ENCODE data around the gene MT4.

The MT4 gene

DNA sequence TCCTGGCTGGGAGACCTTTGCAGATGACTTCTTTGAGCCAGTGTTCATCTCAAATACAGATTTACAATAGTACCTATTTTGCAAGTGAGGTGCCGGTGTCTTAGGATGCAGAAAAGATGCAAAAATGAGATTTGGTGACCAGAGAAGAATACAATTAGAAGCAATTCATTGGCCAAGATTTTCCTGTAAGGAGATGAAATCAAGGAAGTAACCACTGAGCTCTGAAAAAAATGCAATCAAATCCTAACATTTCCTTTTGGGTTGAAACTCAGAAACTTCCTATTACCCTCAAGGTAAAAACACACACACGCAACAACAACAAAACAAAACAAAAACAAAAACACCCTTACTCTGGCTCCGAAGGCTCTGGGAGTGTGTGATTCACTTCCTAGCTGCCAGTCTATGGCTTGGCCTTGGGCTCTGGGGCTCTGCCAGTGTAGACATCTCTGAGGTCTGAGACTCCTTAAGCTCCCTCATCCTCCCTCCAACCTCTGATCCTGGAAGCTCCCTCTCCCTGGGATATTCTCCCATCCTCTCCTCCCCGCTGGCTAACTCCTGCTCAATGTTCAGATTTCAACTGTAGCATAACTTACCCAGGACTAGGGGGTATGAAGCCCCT lies 16.8 kb upstream of the MT4 start:
- TF ChIP-seq, protein P1, sequence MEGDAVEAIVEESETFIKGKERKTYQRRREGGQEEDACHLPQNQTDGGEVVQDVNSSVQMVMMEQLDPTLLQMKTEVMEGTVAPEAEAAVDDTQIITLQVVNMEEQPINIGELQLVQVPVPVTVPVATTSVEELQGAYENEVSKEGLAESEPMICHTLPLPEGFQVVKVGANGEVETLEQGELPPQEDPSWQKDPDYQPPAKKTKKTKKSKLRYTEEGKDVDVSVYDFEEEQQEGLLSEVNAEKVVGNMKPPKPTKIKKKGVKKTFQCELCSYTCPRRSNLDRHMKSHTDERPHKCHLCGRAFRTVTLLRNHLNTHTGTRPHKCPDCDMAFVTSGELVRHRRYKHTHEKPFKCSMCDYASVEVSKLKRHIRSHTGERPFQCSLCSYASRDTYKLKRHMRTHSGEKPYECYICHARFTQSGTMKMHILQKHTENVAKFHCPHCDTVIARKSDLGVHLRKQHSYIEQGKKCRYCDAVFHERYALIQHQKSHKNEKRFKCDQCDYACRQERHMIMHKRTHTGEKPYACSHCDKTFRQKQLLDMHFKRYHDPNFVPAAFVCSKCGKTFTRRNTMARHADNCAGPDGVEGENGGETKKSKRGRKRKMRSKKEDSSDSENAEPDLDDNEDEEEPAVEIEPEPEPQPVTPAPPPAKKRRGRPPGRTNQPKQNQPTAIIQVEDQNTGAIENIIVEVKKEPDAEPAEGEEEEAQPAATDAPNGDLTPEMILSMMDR (IDR thresholded peaks at IDR 0.05; ENCODE audit: insufficient read depth, missing control alignments) = no peak
- DNase-seq (ENCODE audit: insufficient read length, low spot score) (no peak), FAIRE-seq (no peak)

DNA sequence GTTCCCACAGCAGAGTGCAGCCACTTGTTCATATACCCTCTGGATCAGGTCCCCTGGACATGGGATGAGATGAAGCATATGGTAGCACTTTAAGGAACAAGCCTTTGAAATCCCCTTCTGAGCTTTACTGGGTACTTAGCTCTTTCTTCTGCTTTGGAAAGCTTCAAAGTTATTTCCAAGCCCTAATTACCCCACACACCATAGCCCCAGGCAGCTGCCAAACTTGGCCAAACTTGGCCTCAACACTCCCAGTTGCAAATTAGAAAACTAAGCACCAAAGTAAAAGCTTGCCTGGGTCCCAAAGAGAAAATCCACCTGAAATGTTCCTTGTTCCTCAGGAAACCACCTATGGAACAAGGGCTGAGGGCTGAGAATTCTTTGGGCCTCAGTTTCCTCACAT lies 15.7 kb upstream of the MT4 start:
- FAIRE-seq (no peak), DNase-seq (ENCODE audit: insufficient read length, low spot score) (no peak)
- TF ChIP-seq, protein P1 (IDR thresholded peaks at IDR 0.05; ENCODE audit: insufficient read depth, missing control alignments) = no peak

DNA sequence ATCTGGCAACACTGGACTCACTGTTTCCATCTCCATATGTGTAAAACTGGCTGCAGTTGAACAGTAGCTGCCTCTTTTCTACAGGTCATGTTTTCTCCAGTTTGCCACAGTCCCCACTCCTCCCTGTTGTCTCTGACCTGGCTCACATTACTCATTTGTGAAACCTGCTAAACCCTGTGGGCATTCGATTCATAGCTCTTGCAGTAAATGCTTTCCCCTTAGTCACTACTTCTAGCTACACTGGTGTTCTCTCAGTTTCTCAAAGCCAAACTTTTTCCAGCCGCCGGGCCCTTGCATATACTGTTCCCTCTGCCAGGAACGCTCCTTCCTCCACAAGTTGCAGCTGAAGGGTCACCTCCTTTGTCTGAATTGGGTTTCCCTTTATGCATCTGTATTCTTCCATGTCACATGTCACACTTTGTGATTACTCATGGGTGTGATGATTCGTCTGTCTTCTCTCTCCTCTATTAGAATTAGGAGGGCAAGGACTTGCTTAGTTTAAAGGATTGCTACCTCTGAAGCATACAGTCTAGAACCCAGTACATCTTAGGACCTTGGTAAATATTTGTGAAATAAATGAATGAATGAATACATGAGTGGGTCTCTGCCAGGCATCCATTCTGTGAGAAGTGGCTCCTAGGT lies 15.0 kb upstream of the MT4 start:
- DNase-seq (ENCODE audit: insufficient read length, low spot score) = no peak
- TF ChIP-seq, protein P1 (IDR thresholded peaks at IDR 0.05; ENCODE audit: insufficient read depth, missing control alignments) = no peak
- FAIRE-seq = no peak

DNA sequence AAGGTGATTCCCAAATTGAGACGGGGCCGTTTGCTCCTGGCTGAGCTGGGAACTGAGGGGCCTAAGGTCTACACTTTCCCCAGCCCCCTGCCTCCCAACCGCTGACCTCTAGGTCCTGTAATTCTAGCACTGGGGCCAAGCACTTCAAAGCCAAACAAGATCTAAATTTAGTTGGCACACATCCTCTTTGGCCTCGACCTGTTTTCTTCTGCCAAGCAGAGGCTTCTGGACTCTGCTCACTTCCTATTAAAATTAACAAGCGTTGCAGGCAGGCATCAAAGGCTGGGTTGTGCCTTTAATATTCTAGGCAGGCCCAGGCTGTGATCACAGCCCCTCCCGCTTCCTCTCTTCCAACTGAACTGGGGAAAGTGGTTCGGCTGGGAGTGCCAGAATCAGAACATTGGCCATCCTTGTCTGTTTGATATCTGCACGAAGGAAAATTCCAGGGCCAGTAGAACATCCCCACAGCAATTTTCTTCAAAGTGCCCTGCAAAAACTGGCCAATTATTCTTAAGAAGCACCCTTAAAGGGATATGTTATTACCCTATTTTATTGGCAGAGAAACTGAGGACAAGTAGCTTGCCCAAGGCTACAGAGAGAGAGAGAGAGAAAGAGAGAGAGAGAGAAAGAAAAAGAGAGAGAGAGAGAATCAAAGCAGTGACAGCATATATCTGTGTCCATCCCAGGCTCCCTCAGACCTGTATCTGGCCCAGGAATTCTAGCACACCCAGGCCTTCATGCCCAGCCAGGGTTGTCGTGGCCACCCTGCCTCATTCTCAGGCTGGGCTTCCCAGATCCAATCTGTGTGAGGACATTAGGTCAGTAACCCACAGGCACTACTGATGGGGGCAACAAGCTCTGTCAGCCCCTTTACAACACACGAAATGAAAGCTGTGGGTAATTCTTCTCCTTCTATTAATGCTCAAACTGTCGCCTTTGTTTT lies 12.8 kb upstream of the MT4 start:
- TF ChIP-seq, protein P1 (IDR thresholded peaks at IDR 0.05; ENCODE audit: insufficient read depth, missing control alignments) = no peak
- FAIRE-seq (no peak), DNase-seq (ENCODE audit: insufficient read length, low spot score) (no peak)

DNA sequence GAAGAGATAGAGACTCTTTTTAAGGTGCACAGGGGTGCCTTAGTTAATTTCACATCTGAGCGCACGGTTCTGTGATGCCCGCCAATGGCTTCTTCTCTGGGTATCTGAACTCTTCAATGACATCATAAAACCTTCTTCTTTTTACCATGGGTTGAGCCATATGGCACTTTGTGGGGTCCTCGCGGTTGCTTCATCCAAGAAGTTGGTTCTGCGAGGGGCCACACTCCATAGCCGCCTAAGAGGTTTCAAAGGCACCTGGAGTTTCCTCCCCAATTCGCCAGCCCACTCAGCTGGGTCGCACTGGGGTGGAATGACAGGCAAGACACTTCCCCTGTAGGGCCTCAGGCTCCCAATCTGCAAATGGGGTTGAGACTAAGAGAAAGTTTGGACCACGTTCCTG lies 10.4 kb upstream of the MT4 start:
- TF ChIP-seq, protein P1 (IDR thresholded peaks at IDR 0.05; ENCODE audit: insufficient read depth, missing control alignments) = no peak
- FAIRE-seq (no peak), DNase-seq (ENCODE audit: insufficient read length, low spot score) (no peak)

DNA sequence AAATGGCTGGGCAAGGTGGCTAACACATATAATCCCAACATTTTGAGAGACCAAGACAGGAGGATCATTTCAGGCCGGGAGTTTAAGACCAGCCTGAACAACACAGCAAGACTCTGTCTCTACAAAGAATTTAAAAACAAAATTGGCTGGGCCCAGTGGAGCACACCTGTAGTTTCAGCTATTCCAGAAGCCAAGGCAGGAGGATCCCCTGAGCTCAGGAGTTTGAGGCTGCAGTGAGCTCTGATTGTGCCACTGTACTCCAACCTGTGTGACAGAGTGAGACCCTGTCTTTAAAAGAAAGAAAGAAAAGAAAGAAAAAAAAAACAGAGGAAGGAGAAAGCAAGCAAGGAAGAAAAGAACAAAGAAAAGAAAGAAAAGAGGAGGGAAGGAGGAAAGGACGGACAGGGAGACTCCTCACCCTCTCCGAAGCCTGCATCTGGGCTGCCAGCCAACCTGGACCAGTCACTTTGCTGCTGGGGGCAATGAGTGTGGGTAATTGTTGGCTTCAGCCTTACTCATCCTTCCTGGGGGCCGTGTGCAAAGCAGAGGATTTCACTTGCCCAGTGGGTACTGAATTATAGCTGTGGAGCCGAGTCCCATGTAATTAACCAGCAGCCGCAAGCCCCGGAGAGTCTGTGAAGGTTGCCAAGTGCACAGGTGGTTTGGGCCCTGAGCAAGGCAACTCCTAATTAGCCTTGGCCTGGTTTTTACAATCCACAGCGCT lies 6.7 kb upstream of the MT4 start:
- FAIRE-seq (no peak), DNase-seq (ENCODE audit: insufficient read length, low spot score) (no peak)
- TF ChIP-seq, protein P1 (IDR thresholded peaks at IDR 0.05; ENCODE audit: insufficient read depth, missing control alignments) = no peak
